NCI-H1436 treated with DMSO at 0.1 percent for 48 hours (cell line): Measurements from ENCODE around the gene MRPS23.
A peak's percentile ranks its signal among the peaks of the same experiment; 100 is the strongest.

ENCODE experiments used
- DNase-seq: peaks from one replicate; lab custom pipeline; 2025; lab: John Stamatoyannopoulos, UW

Gene MRPS23

GRCh38 chr17:57838453-57838852 lies 11.4 kb downstream of the MRPS23 start:
- DNase-seq: no peak

- DNase-seq: no peak
These were observed 14.4 kb downstream of the MRPS23 start for GRCh38 chr17:57835333-57835900.

GRCh38 chr17:57834146-57834741 lies 15.6 kb downstream of the MRPS23 start:
- DNase-seq: no peak

- DNase-seq: peak; percentile 75
These were observed 16.5 kb downstream of the MRPS23 start for GRCh38 chr17:57833179-57833939.

- DNase-seq: no peak
These were observed 17.3 kb downstream of the MRPS23 start for GRCh38 chr17:57832314-57833178.

GRCh38 chr17:57830880-57831279 lies 19.0 kb downstream of the MRPS23 start:
- DNase-seq: no peak

GRCh38 chr17:57823469-57824401 lies 26.1 kb downstream of the MRPS23 start:
- peak; percentile 34 for DNase-seq

- no peak for DNase-seq
These were observed 30.0 kb downstream of the MRPS23 start for GRCh38 chr17:57819867-57820266.

- DNase-seq: no peak
These were observed 30.6 kb downstream of the MRPS23 start for GRCh38 chr17:57819285-57819684.

GRCh38 chr17:57818066-57818465 lies 31.8 kb downstream of the MRPS23 start:
- no peak for DNase-seq

GRCh38 chr17:57817299-57817698 lies 32.5 kb downstream of the MRPS23 start:
- DNase-seq: no peak

- DNase-seq: no peak
These were observed 35.4 kb downstream of the MRPS23 start for GRCh38 chr17:57814421-57814820.

- DNase-seq: peak; percentile 68
These were observed 38.1 kb downstream of the MRPS23 start for GRCh38 chr17:57811638-57812280.

GRCh38 chr17:57810721-57811637 lies 38.9 kb downstream of the MRPS23 start:
- DNase-seq: peak; percentile 100

GRCh38 chr17:57809879-57810278 lies 40.0 kb downstream of the MRPS23 start:
- DNase-seq: no peak

GRCh38 chr17:57808882-57809281 lies 41.0 kb downstream of the MRPS23 start:
- no peak for DNase-seq

- peak; percentile 94 for DNase-seq
These were observed 43.5 kb downstream of the MRPS23 start for GRCh38 chr17:57806167-57806830.

- no peak for DNase-seq
These were observed 46.8 kb downstream of the MRPS23 start for GRCh38 chr17:57803021-57803420.

GRCh38 chr17:57801044-57801711 lies 48.7 kb downstream of the MRPS23 start:
- no peak for DNase-seq
